ENCODE measurements around the gene MELTF. TPM values are rescaled to one million over a fixed set of nuclear protein-coding genes. Genes with fewer than 3 reads are reported as not detected.

MELTF gene
- total RNA-seq, 1 donor from 2014 or later: 12.9 TPM

DNA sequence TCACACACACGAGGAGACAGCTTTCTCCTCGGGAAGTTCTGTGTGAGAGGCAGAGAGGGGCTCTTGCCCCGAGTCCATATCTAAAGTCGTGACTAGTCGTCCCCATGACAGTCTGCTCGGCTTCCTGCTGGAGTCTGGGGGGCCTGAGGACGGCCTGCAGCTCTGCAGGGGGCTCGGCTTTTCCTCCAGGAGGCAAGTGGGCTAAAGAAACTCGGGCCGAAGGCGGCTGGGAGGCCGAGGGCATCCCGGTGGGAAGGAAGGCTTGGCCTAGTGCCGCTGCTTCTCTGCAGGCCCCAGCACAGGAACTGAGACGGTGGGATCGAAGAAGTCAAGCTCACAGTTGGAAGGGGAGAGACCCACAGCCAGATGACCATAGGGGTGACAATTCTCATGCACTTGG is 35.6 kb downstream of the MELTF start:
- DNase-seq (ENCODE audit: low read depth): no peak

DNA sequence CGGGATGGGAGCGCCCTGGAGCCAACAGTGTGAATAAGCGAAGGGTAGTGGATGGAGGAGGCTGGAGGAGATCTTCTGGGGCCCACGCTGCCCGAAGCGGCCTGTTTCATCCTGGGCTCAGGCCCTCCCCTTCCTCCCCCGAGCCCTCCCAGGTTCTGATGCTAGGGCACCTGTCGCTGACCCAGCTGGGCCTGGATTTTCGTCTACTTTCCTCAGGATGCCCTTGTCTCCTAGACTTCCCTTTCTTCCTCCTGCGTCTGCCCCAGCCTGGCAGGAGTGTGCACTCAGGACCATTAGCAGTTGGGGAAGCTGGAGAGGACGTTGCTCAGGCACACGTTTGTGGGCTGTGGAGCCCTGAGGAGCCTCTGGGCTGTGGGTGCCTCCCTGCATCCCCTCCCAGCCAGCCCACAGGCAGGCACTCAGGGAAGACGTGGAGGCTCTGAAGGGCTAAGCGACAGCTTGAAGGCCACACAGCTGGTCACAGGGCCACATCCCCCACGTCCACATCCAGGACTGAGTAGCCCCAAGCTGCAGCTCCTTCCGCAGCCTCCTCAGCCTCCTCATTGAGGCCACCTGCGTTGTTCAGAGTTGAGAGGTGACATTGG is 37.1 kb downstream of the MELTF start:
- no peak for DNase-seq (ENCODE audit: low read depth)

DNA sequence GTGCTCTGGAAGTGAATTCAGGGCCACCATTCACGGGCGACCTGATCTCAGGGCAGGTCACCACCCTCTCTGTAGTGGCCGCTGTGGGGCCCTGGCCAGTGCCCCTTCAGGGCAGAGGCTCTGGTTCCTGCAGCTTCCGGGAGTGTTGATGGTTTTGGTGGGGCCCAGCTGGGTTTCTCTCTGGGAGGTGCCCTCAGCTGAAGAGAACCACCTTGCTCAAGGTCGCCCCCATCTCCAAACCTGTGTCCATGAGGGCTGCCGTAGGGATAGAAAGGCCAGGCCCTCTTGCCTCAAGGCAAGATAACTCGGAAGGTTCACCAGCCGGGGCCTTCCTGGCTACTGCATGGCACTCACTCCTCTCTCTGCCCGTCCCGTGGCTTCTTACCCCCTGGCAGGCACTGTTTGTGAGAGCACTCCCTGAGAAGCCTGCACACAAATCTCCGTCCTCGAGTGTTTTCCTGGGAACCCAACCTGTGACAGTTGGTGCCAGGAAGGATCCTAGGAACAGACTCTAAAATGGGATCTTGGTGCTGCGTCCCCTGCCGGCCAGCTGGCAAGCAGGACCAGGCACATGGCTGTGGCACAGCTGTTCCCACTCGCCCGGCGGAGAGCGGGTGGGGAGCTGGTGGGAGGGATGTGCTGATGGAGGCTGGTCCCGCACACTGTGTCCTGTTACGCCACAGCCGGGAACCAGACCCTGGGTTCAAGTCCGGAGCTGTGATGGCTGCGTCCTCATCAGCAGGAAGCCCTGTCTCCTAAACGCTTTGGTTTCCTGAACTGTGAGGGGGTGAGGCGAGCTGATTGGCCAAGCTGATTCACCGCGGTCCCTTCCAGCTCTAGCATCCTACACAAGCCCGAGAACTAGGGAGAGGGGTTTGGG is 37.8 kb downstream of the MELTF start:
- no peak for DNase-seq (ENCODE audit: low read depth)

GRCh38 chr3:196990601-196991007 is 39.0 kb downstream of the MELTF start:
- no peak for DNase-seq (ENCODE audit: low read depth)

DNA sequence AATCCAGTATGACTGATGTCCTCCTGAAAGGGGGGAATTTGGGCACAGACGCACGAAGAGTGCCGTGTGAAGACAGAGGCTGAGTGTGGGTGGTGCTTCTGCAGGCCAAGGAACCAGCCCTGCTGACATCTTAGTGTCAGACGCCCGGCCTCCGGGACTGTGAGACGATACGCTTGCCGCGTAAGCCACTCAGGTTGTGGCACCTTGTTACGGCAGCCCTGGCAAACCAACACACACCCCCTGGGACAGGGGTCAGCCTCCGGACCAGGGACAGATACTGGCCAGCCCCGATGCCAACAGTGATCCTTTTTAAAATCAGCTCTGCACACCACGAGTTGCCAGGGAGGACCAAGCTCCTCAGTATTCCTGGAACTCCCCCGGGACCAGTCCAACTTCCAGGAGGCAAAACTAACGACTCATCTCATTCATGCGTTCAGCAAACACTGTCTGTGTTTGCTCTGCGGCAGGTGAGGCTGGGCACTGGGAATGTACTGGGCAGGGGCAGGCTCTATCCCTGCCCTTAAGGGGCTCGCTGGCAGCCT is 39.8 kb downstream of the MELTF start:
- DNase-seq (ENCODE audit: low read depth): no peak

DNA sequence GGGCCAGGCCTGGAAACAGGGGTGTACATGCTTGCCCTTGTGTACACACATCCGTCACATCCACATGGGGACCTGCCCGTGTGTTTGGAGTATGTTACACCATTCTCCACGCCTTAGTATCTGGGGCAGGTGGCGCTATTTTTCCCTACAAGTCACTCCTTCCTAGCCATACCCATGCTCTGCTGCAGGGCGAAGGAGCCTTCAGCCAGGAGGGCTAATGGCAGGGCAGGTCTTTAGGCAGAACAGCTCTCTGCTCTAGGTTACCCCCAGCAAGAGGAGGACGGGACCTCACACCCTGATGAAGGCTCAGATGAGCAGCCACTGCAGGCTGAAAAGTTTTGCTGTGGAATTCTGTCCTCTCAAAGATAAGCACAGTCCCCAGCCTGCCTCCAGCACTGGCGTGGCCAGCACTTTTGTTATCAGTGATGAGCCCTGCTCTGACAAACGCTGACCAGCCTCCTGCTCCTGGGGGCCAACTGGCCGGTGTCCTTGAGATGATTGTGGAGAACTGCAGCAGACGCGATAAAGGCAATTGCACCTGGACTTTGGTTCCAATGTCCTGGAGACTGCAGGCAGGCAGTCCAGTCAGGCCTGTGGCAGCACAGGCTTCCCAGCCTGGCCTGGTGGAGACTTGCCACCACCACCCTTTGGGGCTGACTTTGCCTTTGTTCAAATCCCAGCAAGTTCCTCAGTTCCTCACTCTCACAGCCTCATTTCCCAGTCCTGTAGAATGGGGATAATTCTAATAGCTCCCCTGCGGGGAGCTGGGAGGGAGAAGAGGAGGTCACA is 41.2 kb downstream of the MELTF start:
- no peak for DNase-seq (ENCODE audit: low read depth)

GRCh38 chr3:196987022-196987421 is 42.6 kb downstream of the MELTF start:
- no peak for DNase-seq (ENCODE audit: low read depth)

GRCh38 chr3:196985954-196986885 is 43.4 kb downstream of the MELTF start:
- DNase-seq (ENCODE audit: low read depth): no peak

DNA sequence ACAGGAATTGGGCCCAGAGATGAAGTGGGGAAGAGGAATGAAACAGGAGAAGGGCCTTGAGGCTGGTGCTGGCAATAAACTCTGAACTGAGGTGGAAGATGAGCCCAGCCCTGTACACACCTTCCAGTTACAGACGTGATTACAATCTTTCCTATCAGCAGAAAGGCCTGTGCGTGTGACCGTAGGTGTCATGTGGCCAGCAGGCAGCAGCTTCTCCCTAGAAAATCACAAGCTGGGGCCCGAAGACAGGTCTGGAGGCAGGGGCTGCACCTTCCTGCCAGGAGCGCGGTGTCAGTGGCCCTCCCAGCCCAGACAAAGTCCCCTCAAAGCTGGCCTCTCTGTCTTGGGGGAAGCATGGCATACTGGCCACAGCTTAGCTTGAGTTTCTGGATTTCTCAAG is 44.3 kb downstream of the MELTF start:
- no peak for DNase-seq (ENCODE audit: low read depth)

DNA sequence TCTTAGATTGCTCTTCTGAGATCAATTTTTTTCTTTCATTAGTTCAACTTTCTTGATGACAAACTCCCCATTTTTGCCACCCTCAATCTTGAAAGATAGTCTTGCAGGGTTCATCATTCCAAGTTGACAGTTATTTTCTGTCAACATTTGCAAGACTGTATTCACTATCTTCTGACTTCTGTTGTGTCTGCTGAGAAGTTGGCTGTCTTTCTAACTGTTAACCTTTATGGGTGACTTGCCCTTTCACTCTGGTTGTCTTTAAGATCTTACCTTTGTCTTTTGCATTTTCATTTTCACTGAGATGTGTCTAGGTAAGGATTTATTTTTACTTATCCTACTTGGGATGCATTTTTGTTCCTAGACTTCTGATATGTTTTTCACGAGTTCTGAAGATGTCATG is 46.4 kb downstream of the MELTF start:
- no peak for DNase-seq (ENCODE audit: low read depth)

DNA sequence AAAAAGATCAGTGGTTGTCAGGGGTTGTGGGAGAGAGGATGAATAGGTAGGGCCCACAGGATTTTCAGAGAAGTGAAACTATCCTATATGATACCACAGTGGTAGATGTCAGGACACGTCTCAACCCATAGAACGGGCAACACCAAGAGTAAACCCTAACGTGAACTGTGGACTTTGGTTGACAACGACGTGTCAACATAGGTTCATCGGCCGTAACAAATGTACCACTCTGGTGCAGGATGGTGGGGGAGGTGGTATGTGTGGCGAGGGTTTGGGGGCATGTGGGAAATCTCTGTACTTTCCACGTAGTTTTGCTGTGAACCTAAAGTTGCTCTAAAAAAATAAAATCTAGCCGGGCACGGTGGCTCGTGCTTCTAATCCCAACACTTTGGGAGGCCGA is 48.0 kb downstream of the MELTF start:
- no peak for DNase-seq (ENCODE audit: low read depth)

- peak; percentile 91 for DNase-seq (ENCODE audit: low read depth)
These were observed 50.1 kb downstream of the MELTF start for GRCh38 chr3:196979545-196979944.

DNA sequence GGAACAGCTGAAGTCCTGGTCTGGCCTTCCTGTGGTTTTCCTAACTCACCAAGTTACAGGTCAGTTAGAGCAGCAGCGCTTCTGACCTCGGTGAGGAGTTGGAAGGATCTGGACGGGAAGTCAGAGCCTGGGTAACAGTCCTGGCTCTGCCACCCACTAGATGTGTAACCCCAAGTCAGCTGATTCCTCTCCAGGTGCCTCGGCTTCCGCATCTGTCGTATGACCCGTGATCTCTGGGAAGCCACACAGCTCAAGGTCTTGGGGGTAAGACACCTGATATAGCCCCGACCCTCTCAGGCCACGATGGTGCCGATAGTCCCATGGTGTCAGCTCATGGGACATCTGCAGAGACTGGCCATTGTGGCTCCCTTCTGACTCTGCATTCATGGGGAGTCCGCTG is 52.7 kb downstream of the MELTF start:
- no peak for DNase-seq (ENCODE audit: low read depth)

DNA sequence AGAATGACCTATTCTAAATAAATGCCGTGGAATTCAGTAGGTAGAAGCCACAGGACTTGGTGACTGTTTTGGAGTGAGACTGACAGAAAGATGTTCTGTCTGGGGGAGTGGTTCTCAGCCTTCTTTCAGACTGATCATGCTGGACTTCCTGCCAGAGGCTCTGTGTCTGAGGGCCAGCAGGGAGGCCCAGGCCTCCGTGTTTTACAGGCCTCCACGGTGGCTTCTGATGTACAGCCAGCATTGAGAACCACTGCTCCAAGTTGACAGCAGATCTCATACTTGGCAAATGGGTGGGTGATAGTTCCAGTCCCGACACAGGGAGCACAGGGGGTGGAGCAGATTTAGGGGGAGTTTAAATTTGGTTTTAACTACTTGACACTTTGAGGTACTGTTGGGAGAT is 54.3 kb downstream of the MELTF start:
- DNase-seq (ENCODE audit: low read depth): no peak

GRCh38 chr3:196974661-196975060 is 55.0 kb downstream of the MELTF start:
- no peak for DNase-seq (ENCODE audit: low read depth)

GRCh38 chr3:196971094-196971698 is 58.4 kb downstream of the MELTF start:
- no peak for DNase-seq (ENCODE audit: low read depth)

- DNase-seq (ENCODE audit: low read depth): no peak
These were observed 59.0 kb downstream of the MELTF start for GRCh38 chr3:196970547-196971093.

- DNase-seq (ENCODE audit: low read depth): no peak
These were observed 59.7 kb downstream of the MELTF start for GRCh38 chr3:196969660-196970546.

DNA sequence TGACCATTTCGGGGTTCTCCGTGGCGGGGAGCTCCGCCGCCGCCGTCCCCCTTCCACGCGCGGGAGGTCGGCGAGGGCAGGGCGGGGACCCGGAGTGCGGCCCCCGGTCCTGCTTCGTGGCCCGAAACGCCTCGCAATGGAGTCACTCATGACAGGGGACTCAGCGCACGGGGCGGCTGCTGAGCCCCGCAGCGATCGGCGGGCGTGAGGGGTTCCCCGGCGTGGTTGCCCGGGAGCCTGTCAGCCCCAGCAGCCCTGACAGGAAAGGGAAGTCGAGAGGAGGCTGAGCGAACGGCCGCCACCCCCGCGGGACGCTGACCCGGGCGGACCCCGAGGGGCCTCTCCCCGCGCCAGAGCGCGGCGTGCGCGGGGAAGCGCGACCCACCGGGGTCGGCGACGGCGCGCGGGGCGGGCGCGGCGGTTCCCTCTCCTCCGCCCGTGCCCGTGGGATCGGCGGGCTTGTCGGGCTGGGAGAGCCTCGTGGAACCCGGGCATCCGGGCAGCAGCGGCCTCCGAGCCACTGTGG is 60.4 kb downstream of the MELTF start:
- DNase-seq (ENCODE audit: low read depth): no peak

All from renal cortical epithelial cell (primary cell).